K562 (cell line): Measurements from ENCODE around the gene SLAMF8. TPM values are rescaled to one million over a fixed set of nuclear protein-coding genes. Genes with fewer than 3 reads are reported as not detected.

ENCODE experiments used
- ATAC-seq: fragments of 200-7000 bp; cut with Tn5 transposase; 3 replicates; pipeline ENCODE4 v1.9.1; 2020; ENCODE audit warnings: moderate library complexity
- Bru-seq: library from RNA; stranded (reverse); fragments of 400-500 nt; gene quantifications from one replicate; lab custom pipeline; 2021; lab: Mats Ljungman, UMichigan
- BruChase-seq, 2 experiments: library from RNA; stranded (reverse); fragments of 400-500 nt; gene quantifications; one replicate each; lab custom pipeline; 2021; lab: Mats Ljungman, UMichigan
- BruUV-seq: library from RNA; stranded (reverse); fragments of 400-500 nt; replicated peaks from 2 replicates; lab custom pipeline; 2021; lab: Mats Ljungman, UMichigan
- CTCF ChIA-PET: fragments of 300-600 bp; formaldehyde crosslinking; extraction: SDS; loops from one replicate; lab custom pipeline; 2021; ENCODE audit warnings: low intra/inter-chr PET ratio; lab: Yijun Ruan, JAX
- POLR2A ChIA-PET: fragments of 300-600, 350-650 bp; sonication (Branson Sonifier 250); formaldehyde crosslinking; extraction: SDS; loops from one replicate; lab custom pipeline; 2021; ENCODE audit warnings: antibody characterized with exemption, inconsistent platforms; lab: Yijun Ruan, JAX
- DNase-seq, 4 experiments: peaks; one replicate each; pipeline versions ENCODE4 v3.0.0 to v3.0.0-alpha.2; 2011 to 2018; ENCODE audit warnings: low spot score in 3 of 4, mixed read lengths in 3 of 4; ENCODE audit errors: extremely low read depth in 1 of 4
- FAIRE-seq: peaks from 2 replicates; lab custom pipeline; 2011; peaks lifted over from hg19 to GRCh38; lab: Jason Lieb, UNC
- H2AFZ ChIP-seq: 2 replicates; pipeline ENCODE4 v1.6.0; 2011; ENCODE audit warnings: low read depth, low read length, control low read depth, inconsistent platforms
- H3K27ac ChIP-seq: fragments of 200-600 bp; 3 replicates; pipeline ENCODE4 v1.8.0; 2011; ENCODE audit warnings: low read depth, mild to moderate bottlenecking, control low read depth, inconsistent platforms, low read length, moderate library complexity, mixed read lengths; ENCODE audit errors: extremely low read depth
- H3K27me3 ChIP-seq, 2 experiments: fragments of 300-600 bp in 1 of 2; 2 replicates in 1 of 2; 3 replicates in 1 of 2; pipeline versions ENCODE4 v1.6.0 to v1.8.0; 2011; ENCODE audit warnings: inconsistent platforms in 2 of 2, low read length in 2 of 2, mild to moderate bottlenecking in 1 of 2, mixed read lengths in 1 of 2, moderate library complexity in 1 of 2; ENCODE audit not compliant: control insufficient read depth in 2 of 2, insufficient read depth in 2 of 2
- H3K36me3 ChIP-seq: fragments of 300-600 bp; 3 replicates; pipeline ENCODE4 v1.8.0; 2011; ENCODE audit warnings: mild to moderate bottlenecking, low read length, inconsistent platforms; ENCODE audit not compliant: control insufficient read depth, insufficient read depth
- H3K4me1 ChIP-seq, 2 experiments: fragments of 200-600 bp in 1 of 2; replicated peaks in 1 of 2; 2 replicates in 1 of 2; 3 replicates in 1 of 2; pipeline versions ENCODE4 v1.5.1 to v1.8.0; 2011; ENCODE audit warnings: inconsistent platforms in 2 of 2, low read length in 2 of 2, mild to moderate bottlenecking in 1 of 2, mixed read lengths in 1 of 2, moderate library complexity in 1 of 2; ENCODE audit not compliant: control insufficient read depth in 2 of 2, insufficient read depth in 2 of 2
- H3K4me2 ChIP-seq: 2 replicates; pipeline ENCODE4 v1.6.1; 2011; ENCODE audit warnings: low read length, control low read depth, inconsistent platforms, mixed read lengths; ENCODE audit not compliant: insufficient read depth
- H3K4me3 ChIP-seq: fragments of 200-600 bp; sonication (generic), shearing (Covaris generic); 2 replicates; pipeline ENCODE4 v1.5.1; 2016; ENCODE audit warnings: control low read depth, inconsistent platforms
- H3K79me2 ChIP-seq: fragments of 200-600 bp; 3 replicates; pipeline ENCODE4 v1.8.0; 2011; ENCODE audit warnings: low read length, inconsistent platforms; ENCODE audit not compliant: control insufficient read depth, insufficient read depth
- H3K9ac ChIP-seq, 2 experiments: 2 replicates each; pipeline versions ENCODE4 v1.6.0 to v1.6.1; 2011; ENCODE audit warnings: low read depth in 2 of 2, low read length in 2 of 2, control low read depth in 1 of 2, inconsistent platforms in 1 of 2, mild to moderate bottlenecking in 1 of 2, mixed read lengths in 1 of 2; ENCODE audit not compliant: insufficient read depth in 1 of 2
- H3K9me1 ChIP-seq: one replicate; pipeline ENCODE4 v1.6.0; 2011; ENCODE audit warnings: inconsistent platforms, mild to moderate bottlenecking, low read length, moderate library complexity; ENCODE audit not compliant: control insufficient read depth, insufficient read depth
- H3K9me3 ChIP-seq: replicated peaks from 2 replicates; pipeline ENCODE4 v1.5.1; 2011; ENCODE audit warnings: low read depth, low read length, inconsistent platforms; ENCODE audit not compliant: control insufficient read depth, insufficient read depth
- H4K20me1 ChIP-seq: replicated peaks from 2 replicates; pipeline ENCODE4 v1.6.1; 2011; ENCODE audit warnings: low read length, inconsistent platforms, mixed read lengths; ENCODE audit not compliant: control insufficient read depth, insufficient read depth
- MED1 ChIP-seq: sonication (generic); formaldehyde crosslinking; IDR thresholded peaks from 2 replicates; pipeline ENCODE4 v1.8.1; 2023; ENCODE audit warnings: missing genetic modification reagents, borderline replicate concordance
- POLR3G ChIP-seq: IDR thresholded peaks from 2 replicates; pipeline ENCODE4 v1.6.1; 2011; ENCODE audit not compliant: insufficient read length, insufficient replicate concordance; ENCODE audit errors: extremely low read depth
- USF1 ChIP-seq: sonication (generic); formaldehyde crosslinking; IDR thresholded peaks from 2 replicates; pipeline ENCODE4 v1.9.0; 2022; ENCODE audit warnings: mild to moderate bottlenecking, missing genetic modification reagents
- WGBS: fragments of 100-300 bp; shearing (Covaris generic); methylation state at CpG from one replicate; pipeline ENCODE4 v1.1.6; 2016; ENCODE audit warnings: low coverage, mixed read lengths; ENCODE audit not compliant: insufficient coverage; ENCODE audit errors: missing lambda C conversion rate; 5-methylcytosine and 5-hydroxymethylcytosine counted together
- in situ Hi-C: fragments of 300-500 bp; cut with MboI; formaldehyde crosslinking; loops from 4 replicates; pipeline ENCODE4 v1.15.0; 2018; ENCODE audit warnings: inconsistent platforms, mixed read lengths
- intact Hi-C: fragments of 100-400 bp; cut with micrococcal nuclease; formaldehyde crosslinking; loops from 2 replicates; pipeline ENCODE4 v1.14.2; 2022
- long read RNA-seq, 3 experiments: library from polyadenylated mRNA in 2 of 3; library from RNA in 1 of 3; unstranded in 2 of 3; stranded (forward) in 1 of 3; transcript quantifications; one replicate each; pipeline ENCODE4 v2.0.0, GENCODE V29; 2019 to 2022
- polyA minus RNA-seq, 3 experiments: library from RNA; depleted of rRNA, polyadenylated mRNA; stranded (reverse); fragments of >200 nt; gene quantifications; 2 replicates each; pipeline ENCODE4 v1.2.3, GENCODE V29; 2011
- polyA plus RNA-seq, 8 experiments: library from polyadenylated mRNA; depleted of rRNA in 4 of 8; stranded (reverse) in 5 of 8; unstranded in 3 of 8; fragments of >200 nt; fragmentation: Nextera tagmentation in 2 of 8; fragmentation: Illumina TruSeq in 1 of 8; extraction: Ambion mirVana in 2 of 8; extraction: Trizol in 1 of 8; gene quantifications; 2 replicates each; pipeline versions ENCODE4 v1.2.1 to v1.2.3, GENCODE V29; 2011 to 2014; ENCODE audit warnings: inconsistent platforms in 1 of 8, missing spikeins in 1 of 8
- total RNA-seq, 7 experiments: library from RNA; depleted of rRNA in 6 of 7; stranded (reverse); fragments of >200 nt in 6 of 7; fragmentation: Illumina TruSeq in 2 of 7; extraction: Trizol in 2 of 7; gene quantifications; 2 replicates each; pipeline versions ENCODE4 v1.2.1 to v1.2.3, GENCODE V29; 2011 to 2021; ENCODE audit warnings: low replicate concordance in 1 of 7
- TF ChIP-seq, protein P1 (sequence below): sonication (generic); formaldehyde crosslinking; IDR thresholded peaks from 2 replicates; pipeline ENCODE4 v1.9.0; 2022; ENCODE audit warnings: mild to moderate bottlenecking, missing genetic modification reagents

Gene SLAMF8
- not detected in 2 replicates for total RNA-seq (2011; cell fraction: chromatin; rRNA removed; ENCODE audit: low replicate concordance)
- total RNA-seq (2011; cell fraction: nucleolus; rRNA removed) = not detected in 2 replicates
- not detected in 2 replicates for total RNA-seq (2011; cell fraction: nucleoplasm; rRNA removed)
- total RNA-seq (2014; rRNA removed) = not detected in 2 replicates
- total RNA-seq (2014; rRNA removed; fragmentation: Illumina TruSeq; extraction: Trizol) = not detected in 2 replicates
- total RNA-seq (2015; rRNA removed; fragmentation: Illumina TruSeq; extraction: Trizol) = not detected in 2 replicates
- total RNA-seq (2021) = not detected in 2 replicates
- 0.07 TPM in 1 of 2 replicates, not detected in the other for polyA plus RNA-seq (2011; rRNA removed)
- 0.01 TPM in 1 of 2 replicates, not detected in the other for polyA plus RNA-seq (2011; cell fraction: cytosol; rRNA removed)
- polyA plus RNA-seq (2011; cell fraction: nucleus; rRNA removed) = not detected in 2 replicates
- not detected in 2 replicates for polyA plus RNA-seq (2012)
- polyA plus RNA-seq (2014; fragmentation: Illumina TruSeq; extraction: Trizol) = not detected in 2 replicates
- polyA plus RNA-seq (2014; fragmentation: Nextera tagmentation; extraction: Ambion mirVana) = not detected
- polyA plus RNA-seq (2014; rRNA removed) = not detected in 2 replicates
- not detected in 2 replicates for polyA minus RNA-seq (2011; rRNA and poly(A)+ RNA removed)
- not detected in 2 replicates for polyA minus RNA-seq (2011; cell fraction: cytosol; rRNA and poly(A)+ RNA removed)
- not detected in 2 replicates for polyA minus RNA-seq (2011; cell fraction: nucleus; rRNA and poly(A)+ RNA removed)
- Bru-seq, nascent RNA = not detected
- not detected for BruChase-seq, experiment 1, labeled RNA remaining after a 2-hour chase
- not detected for BruChase-seq, experiment 2, labeled RNA remaining after a 6-hour chase
- long read RNA-seq, experiment 1 = 0 reads
- long read RNA-seq, experiment 2 = 0 reads
- long read RNA-seq, experiment 3 = 0 reads

- ChIA-PET CTCF (no interaction called here), POLR2A (interaction anchor here (0.7 kb wide), 2 partner anchors 10 to 55 kb away, joined by 3 read pairs; no protein-coding TSS in a partner anchor)
- DNase-seq = no peak
- H3K4me1 ChIP-seq = peaks cover 0 to 5% of the 10 kb centered on the region in 2 experiments; a peak in 2 of 5 replicates
- H2AFZ ChIP-seq = no peak within 1 kb of the TSS
- no peak within 1 kb of the TSS for H3K27ac ChIP-seq
- H4K20me1 ChIP-seq = no peaks in the 10 kb centered on the region
- WGBS = 6% methylated on average over 11 of the region's 11 CpGs
- H3K9me1 ChIP-seq = no peaks in the 10 kb centered on the region
- H3K36me3 ChIP-seq = no peaks in the 10 kb centered on the region
- H3K79me2 ChIP-seq = no peaks in the 10 kb centered on the region
- intact Hi-C loops = no loop called here
- H3K27me3 ChIP-seq = peaks cover 28 to 96% of the 10 kb centered on the region in 2 experiments; a peak in 4 of 5 replicates
- H3K4me2 ChIP-seq = no peak within 1 kb of the TSS
- no TSS peak for BruUV-seq
- no peaks in the 10 kb centered on the region for H3K9me3 ChIP-seq
- H3K9ac ChIP-seq = no peak within 1 kb of the TSS
- TF ChIP-seq USF1 (0 out of 2 replicates have a peak, but pooled peaks have one; percentile 9), POLR3G (no peak), MED1 (no peak)
- TF ChIP-seq, protein P1, sequence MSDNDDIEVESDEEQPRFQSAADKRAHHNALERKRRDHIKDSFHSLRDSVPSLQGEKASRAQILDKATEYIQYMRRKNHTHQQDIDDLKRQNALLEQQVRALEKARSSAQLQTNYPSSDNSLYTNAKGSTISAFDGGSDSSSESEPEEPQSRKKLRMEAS (CRISPR knock-in tag) = peak; percentile 44; the same call in 1 of the 2 replicates
- TF ChIP-seq, all 486 proteins: peak for 2
- no peak for ATAC-seq
- FAIRE-seq = no peak
- in situ Hi-C loops = no loop called here
- no peak within 1 kb of the TSS for H3K4me3 ChIP-seq
Measured at GRCh38 chr1:159826441-159827101, at the start of gene SLAMF8. Gene SLAMF8, plus strand, starts transcription at chr1:159826873. Its CDS starts 26 bp downstream, at chr1:159826899.
